PC-9 (cell line): ENCODE results near the gene LAMC1. TPM values are rescaled to one million over a fixed set of nuclear protein-coding genes. Genes with fewer than 3 reads are reported as not detected.

ENCODE experiments used
- BruUV-seq: library from RNA; stranded (reverse); fragments of 400-500 nt; replicated peaks from 2 replicates; lab custom pipeline; 2021; lab: Mats Ljungman, UMichigan
- CTCF ChIA-PET: fragments of 300-600 bp; sonication (Branson Sonifier 250); formaldehyde crosslinking; loops from one replicate; lab custom pipeline; 2022; ENCODE audit warnings: antibody characterized with exemption; lab: Charles Lee
- POLR2A ChIA-PET: fragments of 300-600 bp; sonication (Branson Sonifier 250); formaldehyde crosslinking; loops from one replicate; lab custom pipeline; 2022; ENCODE audit warnings: antibody characterized with exemption; ENCODE audit not compliant: unreplicated experiment; lab: Charles Lee
- DNase-seq, 2 experiments: peaks; one replicate each; pipeline versions ENCODE4 v3.0.0 to v3.0.0-alpha.2; 2015 to 2022; ENCODE audit warnings: mixed read lengths in 1 of 2
- H2AFZ ChIP-seq: fragments of 200-600 bp; sonication (generic); 2 replicates; pipeline ENCODE4 v1.8.1; 2017; ENCODE audit warnings: antibody characterized with exemption
- H3F3A ChIP-seq: fragments of 200-600 bp; sonication (generic); 2 replicates; pipeline ENCODE4 v1.8.1; 2017; ENCODE audit warnings: antibody characterized with exemption, mild to moderate bottlenecking, low read depth; ENCODE audit not compliant: insufficient read depth
- H3K27ac ChIP-seq: fragments of 200-600 bp; sonication (generic); 2 replicates; pipeline ENCODE4 v1.6.1; 2016; ENCODE audit warnings: mixed run types
- H3K27me3 ChIP-seq: fragments of 200-600 bp; sonication (generic); 2 replicates; pipeline ENCODE4 v1.6.1; 2016; ENCODE audit warnings: low read depth, mixed run types; ENCODE audit not compliant: insufficient read depth
- H3K36me3 ChIP-seq: fragments of 200-600 bp; sonication (generic); 2 replicates; pipeline ENCODE4 v1.6.1; 2016; ENCODE audit warnings: low read depth, mixed run types
- H3K4me1 ChIP-seq: fragments of 200-600 bp; sonication (generic); replicated peaks from 2 replicates; pipeline ENCODE4 v1.6.1; 2016; ENCODE audit warnings: mixed run types; ENCODE audit not compliant: insufficient read depth
- H3K4me2 ChIP-seq: fragments of 200-600 bp; sonication (generic); 2 replicates; pipeline ENCODE4 v1.6.1; 2017; ENCODE audit warnings: mixed run types
- H3K4me3 ChIP-seq: fragments of 200-600 bp; sonication (generic); 2 replicates; pipeline ENCODE4 v1.6.1; 2016; ENCODE audit warnings: mixed run types
- H3K79me2 ChIP-seq: fragments of 200-600 bp; sonication (generic); 2 replicates; pipeline ENCODE4 v1.6.1; 2017; ENCODE audit warnings: low read depth, mixed run types
- H3K9me2 ChIP-seq: fragments of 200-600 bp; sonication (generic); 2 replicates; pipeline ENCODE4 v1.8.1; 2017; ENCODE audit warnings: mild to moderate bottlenecking; ENCODE audit not compliant: insufficient read depth
- H3K9me3 ChIP-seq: fragments of 200-600 bp; sonication (generic); 2 replicates; pipeline ENCODE4 v1.8.1; 2016; ENCODE audit warnings: low read depth; ENCODE audit not compliant: insufficient read depth
- H4K20me1 ChIP-seq: fragments of 200-600 bp; sonication (generic); 2 replicates; pipeline ENCODE4 v1.8.1; 2017; ENCODE audit not compliant: insufficient read depth
- CTCF ChIP-seq: fragments of 200-600 bp; sonication (generic); conservative IDR thresholded peaks from 2 replicates; pipeline ENCODE4 v1.6.1; 2017; ENCODE audit warnings: mixed run types, antibody characterized with exemption, mild to moderate bottlenecking, moderate library complexity
- EZH2 ChIP-seq: fragments of 200-600 bp; sonication (generic); IDR thresholded peaks from 2 replicates; pipeline ENCODE4 v1.8.0; 2017; ENCODE audit warnings: antibody characterized with exemption, low read depth
- intact Hi-C: fragments of 100-400 bp; cut with micrococcal nuclease; formaldehyde crosslinking; loops from one replicate; pipeline ENCODE4 v1.10.0; 2022; ENCODE audit not compliant: unreplicated experiment
- total RNA-seq: library from RNA; stranded (reverse); gene quantifications from 2 replicates; pipeline ENCODE4 v1.2.3, GENCODE V29; 2021

The LAMC1 gene
- total RNA-seq, 1 experiment from 2014 or later, result 95.5 TPM

GRCh38 chr1:183094351-183094750, 71.1 kb downstream of the LAMC1 start:
- Histone ChIP-seq H3K27ac (no peak overlapping the region), H3K79me2 (peaks cover 82% of the 10 kb centered on the region), H3K36me3 (0 out of 2 replicates have a peak, but pooled peaks cover 3% of the 10 kb centered on the region), H4K20me1 (peaks cover 5% of the 10 kb centered on the region; the same call in 1 of the 2 replicates), H3K9me3 (no peaks in the 10 kb centered on the region), H3K4me2 (no peak overlapping the region), H2AFZ (no peak overlapping the region), H3K27me3 (no peaks in the 10 kb centered on the region), H3K4me1 (peaks cover 26% of the 10 kb centered on the region), H3K4me3 (no peak overlapping the region), H3K9me2 (no peaks in the 10 kb centered on the region), H3F3A (peaks cover 9% of the 10 kb centered on the region)
- intact Hi-C loops, result loop anchor here (2.0 to 10.0 kb wide), 3 partner anchors 70 to 200 kb away; no protein-coding TSS in a partner anchor
- BruUV-seq, result no TSS peak
- TF ChIP-seq CTCF, result no peak
- no peak for TF ChIP-seq EZH2
- CTCF ChIA-PET, result no interaction called here
- POLR2A ChIA-PET, result interaction anchor here (0.6 to 0.7 kb wide), 2 partner anchors 69 to 132 kb away, joined by 3 read pairs; no protein-coding TSS in a partner anchor
- DNase-seq, result no peak

DNA sequence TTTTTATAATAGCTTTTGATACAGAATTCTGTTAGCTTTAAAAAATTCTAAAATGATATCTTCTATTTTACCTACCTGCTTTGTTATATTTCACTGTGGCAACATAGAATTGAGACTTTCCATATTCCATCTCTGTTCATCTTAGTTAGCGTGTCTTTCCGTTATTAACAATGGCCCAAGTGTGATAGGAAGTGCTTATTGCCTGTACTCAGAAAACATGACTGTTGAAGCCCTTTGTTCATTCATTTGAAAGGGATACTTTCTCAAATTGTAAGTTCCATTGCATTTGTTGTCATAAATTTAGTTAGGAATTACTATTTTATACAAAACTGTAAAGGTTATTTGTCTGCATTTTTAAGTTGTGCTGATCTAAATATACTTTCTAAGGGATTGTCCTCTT, 73.1 kb downstream of the LAMC1 start:
- Histone ChIP-seq H3K4me1 (peaks cover 16% of the 10 kb centered on the region), H3K27ac (no peak overlapping the region), H3K9me3 (no peaks in the 10 kb centered on the region), H4K20me1 (peaks cover 5% of the 10 kb centered on the region; the same call in 1 of the 2 replicates), H2AFZ (no peak overlapping the region), H3K36me3 (0 out of 2 replicates have a peak, but pooled peaks cover 3% of the 10 kb centered on the region), H3K4me2 (no peak overlapping the region), H3K27me3 (no peaks in the 10 kb centered on the region), H3K79me2 (peaks cover 81% of the 10 kb centered on the region), H3K4me3 (no peak overlapping the region), H3K9me2 (no peaks in the 10 kb centered on the region), H3F3A (peaks cover 8% of the 10 kb centered on the region)
- no peak for DNase-seq
- BruUV-seq, result no TSS peak
- intact Hi-C loops, result loop anchor here (10.0 kb wide), 2 partner anchors 132 to 202 kb away; no protein-coding TSS in a partner anchor
- ChIA-PET POLR2A (interaction anchor here (0.7 kb wide), 1 partner anchor 128 kb away, joined by 6 read pairs; no protein-coding TSS in a partner anchor), CTCF (no interaction called here)
- TF ChIP-seq EZH2 (no peak), CTCF (no peak)

DNA sequence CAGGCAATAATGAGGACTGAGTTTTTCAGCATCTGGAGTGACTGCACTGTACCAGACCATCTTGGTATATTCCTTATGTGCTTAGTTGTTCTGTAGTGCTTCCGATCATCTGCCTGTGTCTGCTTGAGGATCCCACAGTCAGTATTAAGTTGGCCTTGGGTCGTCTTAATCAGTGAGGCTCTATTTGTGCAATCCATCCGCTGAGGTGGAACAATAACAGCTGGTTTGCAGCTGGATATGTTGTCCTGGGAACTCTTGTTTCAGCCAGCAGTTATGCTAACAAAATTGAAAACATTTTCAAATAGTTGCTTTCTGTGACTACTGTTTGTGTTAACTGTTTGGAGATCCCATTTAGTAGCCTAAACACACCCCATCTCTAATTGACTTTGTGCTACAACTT, 73.7 kb downstream of the LAMC1 start:
- CTCF ChIA-PET, result no interaction called here
- H3K4me3 ChIP-seq, result no peak overlapping the region
- H3K79me2 ChIP-seq, result peaks cover 77% of the 10 kb centered on the region
- no peak overlapping the region for H3K27ac ChIP-seq
- DNase-seq, result no peak
- no peaks in the 10 kb centered on the region for H3K9me2 ChIP-seq
- POLR2A ChIA-PET, result no interaction called here
- H3K4me2 ChIP-seq, result no peak overlapping the region
- peaks cover 16% of the 10 kb centered on the region for H3K4me1 ChIP-seq
- peaks cover 5% of the 10 kb centered on the region for H4K20me1 ChIP-seq
- 0 out of 2 replicates have a peak, but pooled peaks cover 3% of the 10 kb centered on the region for H3K36me3 ChIP-seq
- H3K9me3 ChIP-seq, result no peaks in the 10 kb centered on the region
- TF ChIP-seq EZH2, result no peak
- TF ChIP-seq CTCF, result no peak
- H2AFZ ChIP-seq, result no peak overlapping the region
- BruUV-seq, result no TSS peak
- no peaks in the 10 kb centered on the region for H3K27me3 ChIP-seq
- intact Hi-C loops, result loop anchor here (10.0 kb wide), 2 partner anchors 132 to 202 kb away; no protein-coding TSS in a partner anchor
- H3F3A ChIP-seq, result peaks cover 8% of the 10 kb centered on the region
